SK-N-MC (cell line): ENCODE results near the gene ZNF90.
A peak's percentile ranks its signal among the peaks of the same experiment; 100 is the strongest.
"Not testable (repeated sequence)": the region's sequence is repeated elsewhere in the genome, so short reads cannot be mapped to it uniquely, and the experiment has no call there.

ENCODE experiments used
- DNase-seq: peaks from one replicate; pipeline ENCODE4 v3.0.0-alpha.2; 2011; ENCODE audit warnings: low read depth, low spot score
- H3K27ac ChIP-seq: fragments of 200-600 bp; sonication (generic); 2 replicates; pipeline ENCODE4 v1.5.1; 2016; ENCODE audit warnings: mixed run types
- H3K36me3 ChIP-seq: fragments of 200-600 bp; sonication (generic); 2 replicates; pipeline ENCODE4 v1.6.1; 2017; ENCODE audit warnings: antibody characterized with exemption, low read length, mixed read lengths; ENCODE audit not compliant: insufficient read depth
- H3K4me3 ChIP-seq: fragments of 200-600 bp; sonication (generic); 2 replicates; pipeline ENCODE4 v1.5.1; 2016
- H3K9ac ChIP-seq: fragments of 200-600 bp; sonication (generic); 2 replicates; pipeline ENCODE4 v1.8.0; 2017; ENCODE audit warnings: mixed run types, mixed read lengths; ENCODE audit not compliant: insufficient read length
- H3K9me3 ChIP-seq: fragments of 200-600 bp; sonication (generic); 2 replicates; pipeline ENCODE4 v1.6.1; 2017; ENCODE audit warnings: low read depth, mild to moderate bottlenecking, antibody characterized with exemption, low read length, moderate library complexity, mixed read lengths
- EZH2 ChIP-seq: fragments of 200-600 bp; sonication (generic); IDR thresholded peaks from one replicate; pipeline ENCODE4 v1.6.1; 2017; ENCODE audit warnings: antibody characterized with exemption
- FOXP2 ChIP-seq: optimal IDR thresholded peaks from 2 replicates; pipeline ENCODE3; 2011; ENCODE audit warnings: mild to moderate bottlenecking, moderate library complexity; ENCODE audit not compliant: insufficient read depth; ENCODE audit errors: extremely low read length, control extremely low read depth
- POLR2AphosphoS5 ChIP-seq: IDR thresholded peaks from 2 replicates; pipeline ENCODE4 v1.6.1; 2012; ENCODE audit warnings: mild to moderate bottlenecking, low read depth, low read length, borderline replicate concordance

Gene ZNF90

DNA sequence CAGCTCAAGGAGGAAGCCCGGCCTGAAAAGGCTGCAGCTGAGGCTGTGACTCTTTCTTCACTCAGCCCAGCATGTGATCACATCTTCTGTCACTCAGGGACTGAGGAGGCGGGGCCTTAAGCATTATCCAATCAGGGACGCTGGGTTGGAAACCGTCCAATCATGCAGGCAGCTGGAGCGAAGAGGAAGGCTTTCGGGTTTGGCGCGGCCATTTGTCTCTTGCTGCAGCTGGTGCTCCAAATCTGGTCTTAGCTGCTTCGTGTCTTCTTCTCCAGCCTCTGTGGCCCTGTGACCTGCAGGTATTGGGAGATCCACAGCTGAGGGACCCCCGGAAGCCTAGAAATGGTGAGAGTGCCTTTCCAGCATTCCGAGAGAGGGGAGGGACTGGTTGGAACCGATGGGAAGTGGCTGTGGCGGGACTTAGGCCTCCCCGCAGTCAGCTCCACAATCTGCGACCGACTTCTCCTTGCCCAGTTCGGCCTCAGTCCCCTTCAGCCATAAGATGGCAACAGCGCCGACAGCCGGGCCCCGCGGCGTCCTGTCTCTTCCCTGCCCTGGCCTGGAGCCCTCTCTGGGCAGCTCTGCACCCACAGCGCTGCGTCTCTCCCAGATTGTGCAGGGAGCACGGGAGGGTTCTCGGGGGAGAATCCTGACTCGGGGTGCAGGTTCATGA, at the start of gene ZNF90:
TSS of gene ZNF90 (plus strand) at position 210 of the 673 bp plus-strand sequence. CDS start at position 343, 133 bp downstream.
- no peak for TF ChIP-seq FOXP2
- no peak within 1 kb of the TSS for H3K9ac ChIP-seq
- H3K4me3 ChIP-seq, result no peak within 1 kb of the TSS
- H3K27ac ChIP-seq, result no peak within 1 kb of the TSS
- H3K36me3 ChIP-seq, result no peaks in the 10 kb centered on the region
- no peak for DNase-seq
- H3K9me3 ChIP-seq, result no peaks in the 10 kb centered on the region

GRCh38 chr19:20028611-20029010, 49.2 kb upstream of the ZNF90 start:
- Histone ChIP-seq H3K9ac (no peak overlapping the region), H3K4me3 (no peak overlapping the region), H3K27ac (no peak overlapping the region), H3K9me3 (no peaks in the 10 kb centered on the region), H3K36me3 (no peaks in the 10 kb centered on the region)
- no peak for DNase-seq
- TF ChIP-seq EZH2, result no peak
- no peak for TF ChIP-seq FOXP2

DNA sequence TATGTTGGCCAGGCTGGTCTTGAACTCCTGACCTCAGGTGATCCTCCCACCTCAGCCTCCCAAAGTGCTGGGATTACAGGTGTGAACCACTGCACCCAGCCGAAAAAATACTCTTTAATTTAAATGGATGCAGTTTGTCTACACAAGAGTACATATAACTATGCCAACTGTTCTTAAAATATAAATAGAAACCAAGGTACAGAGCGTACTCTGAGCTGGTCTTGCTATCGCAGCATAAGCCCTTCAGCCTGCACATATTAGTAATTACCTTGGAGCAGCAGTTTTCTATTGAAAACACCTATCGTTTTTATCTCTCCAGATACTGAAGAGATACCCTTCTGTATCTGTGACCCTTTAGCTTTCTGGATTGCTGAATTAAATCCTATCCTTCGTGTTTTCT, 41.9 kb upstream of the ZNF90 start:
- Histone ChIP-seq H3K4me3 (no peak overlapping the region), H3K9me3 (no peaks in the 10 kb centered on the region), H3K36me3 (no peaks in the 10 kb centered on the region), H3K9ac (no peak overlapping the region), H3K27ac (no peak overlapping the region)
- TF ChIP-seq POLR2AphosphoS5 (no peak), FOXP2 (no peak), EZH2 (no peak)
- no peak for DNase-seq

DNA sequence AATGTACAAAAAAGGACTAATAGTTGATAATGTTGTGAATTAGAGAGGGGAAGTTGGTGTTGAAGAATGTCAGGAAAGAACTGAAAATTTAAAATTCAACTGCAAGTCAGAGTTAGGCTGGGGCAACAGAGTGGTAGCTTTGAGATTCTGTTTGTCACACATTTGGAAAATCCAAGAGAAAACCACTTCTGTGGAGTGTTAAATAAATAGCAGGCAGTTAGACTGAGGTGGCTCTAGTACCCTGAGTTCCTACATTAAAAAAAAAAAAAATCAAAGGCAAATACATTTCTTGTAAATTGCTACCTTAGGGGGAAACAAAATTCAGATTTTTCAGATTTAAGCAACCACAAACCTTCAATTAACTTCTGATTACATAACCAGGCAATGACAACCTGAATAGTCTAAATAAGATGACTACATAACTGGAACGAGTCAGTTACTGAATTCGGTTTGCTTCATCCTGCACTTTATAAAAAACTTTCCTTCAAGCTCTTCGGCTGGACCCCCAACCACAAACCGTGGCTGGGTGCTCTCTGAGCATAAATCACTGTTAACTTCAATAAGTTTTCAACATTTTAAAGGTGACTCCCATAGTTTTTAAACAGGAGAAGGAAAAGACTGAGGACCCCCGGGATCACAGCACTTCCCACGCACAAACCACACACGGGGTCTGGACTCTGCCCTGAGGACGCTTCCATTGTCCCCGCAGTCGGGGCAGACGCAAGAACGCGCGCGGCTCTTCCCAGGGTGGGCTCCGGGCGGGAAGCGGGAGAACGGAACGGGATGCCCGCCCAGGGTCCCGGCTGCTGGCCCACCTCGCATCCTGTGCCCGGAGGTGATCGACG, 39.2 kb upstream of the ZNF90 start:
- no peak overlapping the region for H3K27ac ChIP-seq
- H3K36me3 ChIP-seq, result no peaks in the 10 kb centered on the region
- peak overlapping the region; percentile 73 for H3K4me3 ChIP-seq
- H3K9ac ChIP-seq, result no peak overlapping the region
- H3K9me3 ChIP-seq, result no peaks in the 10 kb centered on the region
- TF ChIP-seq POLR2AphosphoS5 (no peak), FOXP2 (no peak), EZH2 (no peak)
- no peak for DNase-seq

- no peak within 1 kb of the TSS for H3K27ac ChIP-seq
- peak; percentile 20 for DNase-seq
These were observed 38.5 kb upstream of the ZNF90 start, which contains the start of gene ZNF682 for GRCh38 chr19:20039203-20039723. Gene ZNF682, minus strand, starts transcription at chr19:20039505. Its CDS starts 160 bp downstream, at chr19:20039345.

DNA sequence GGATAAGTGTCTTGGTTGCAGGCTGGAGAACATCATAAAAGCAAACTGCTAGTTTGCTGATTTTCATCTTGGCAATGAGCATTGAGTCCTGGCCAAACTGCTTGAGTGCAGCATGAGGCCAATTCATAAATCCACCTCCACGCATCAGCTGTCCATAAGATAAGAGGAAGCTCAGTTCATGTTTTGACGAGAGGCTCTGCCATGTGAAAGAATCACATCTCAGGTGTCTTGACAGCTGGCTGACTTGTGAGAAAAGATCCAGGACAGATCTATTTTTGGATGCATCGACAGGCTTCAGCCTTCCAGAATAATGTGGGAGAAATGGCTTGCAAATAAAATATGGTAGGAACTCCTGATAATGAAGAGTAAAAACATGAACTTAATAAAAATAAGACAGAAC, 33.1 kb upstream of the ZNF90 start:
- no peak for DNase-seq
- Histone ChIP-seq H3K9ac (no peak overlapping the region), H3K27ac (no peak overlapping the region), H3K4me3 (no peak overlapping the region), H3K9me3 (no peaks in the 10 kb centered on the region), H3K36me3 (no peaks in the 10 kb centered on the region)
- TF ChIP-seq FOXP2 (no peak), EZH2 (no peak), POLR2AphosphoS5 (no peak)

More at GRCh38 chr19:20039203-20039723, 38.5 kb upstream of the ZNF90 start, which contains the start of gene ZNF682:
- Histone ChIP-seq H3K9me3 (no peaks in the 10 kb centered on the region), H3K9ac (no peak within 1 kb of the TSS), H3K36me3 (no peaks in the 10 kb centered on the region), H3K4me3 (peak within 1 kb of the TSS; percentile 73)
- TF ChIP-seq POLR2AphosphoS5 (no peak), EZH2 (no peak), FOXP2 (no peak)

- H3K4me3 ChIP-seq, DNase-seq, H3K9me3 ChIP-seq, H3K27ac ChIP-seq, H3K36me3 ChIP-seq, H3K9ac ChIP-seq: not testable (repeated sequence)
These were observed 32.1 kb upstream of the ZNF90 start for GRCh38 chr19:20045742-20046141.

DNA sequence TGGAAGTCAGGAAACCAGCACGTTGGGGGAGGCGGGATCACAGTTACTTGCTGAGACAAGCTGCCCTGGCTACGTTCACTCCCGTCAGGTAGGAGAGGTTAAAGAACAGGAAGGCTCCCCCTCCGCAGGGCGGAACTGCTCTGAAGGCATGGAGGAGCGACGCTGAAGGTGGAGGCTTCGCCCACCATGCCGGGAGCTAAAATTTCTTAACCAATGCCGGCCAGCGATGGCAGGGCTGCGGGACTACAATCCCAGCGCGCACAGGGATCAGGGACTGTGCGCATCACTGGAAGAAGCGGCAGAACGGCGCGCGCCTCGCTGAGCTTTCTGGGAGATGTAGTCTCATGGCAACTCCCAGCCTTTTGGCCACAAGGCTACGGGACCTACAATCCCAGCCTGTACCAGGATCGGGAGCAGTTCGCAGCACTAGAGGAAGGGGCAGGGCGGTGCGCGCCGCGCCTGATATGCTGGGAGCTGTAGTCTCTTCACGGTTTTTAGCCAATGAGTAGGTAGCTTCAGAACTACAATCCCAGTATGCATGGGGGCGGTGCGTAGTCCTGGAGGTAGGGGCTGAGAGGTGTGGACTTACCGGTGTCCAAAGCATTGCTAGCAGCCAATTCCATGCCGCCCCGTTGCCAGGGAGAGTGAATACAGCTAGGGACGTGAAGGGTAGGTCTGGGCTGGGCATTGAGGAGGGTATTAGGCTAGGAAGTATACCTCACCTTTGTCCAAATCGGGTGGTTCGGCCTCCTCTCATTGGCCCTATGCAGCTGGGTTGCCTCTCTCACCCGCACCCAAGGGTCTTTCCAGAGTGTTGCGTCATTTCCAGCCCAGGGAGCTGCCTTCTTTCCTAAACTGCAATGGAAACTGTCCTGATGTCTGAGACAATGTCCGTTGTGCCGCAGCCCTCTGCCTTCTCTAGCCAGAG, 25.7 kb upstream of the ZNF90 start:
- Histone ChIP-seq H3K4me3 (peak overlapping the region; percentile 70), H3K27ac (no peak overlapping the region), H3K36me3 (no peaks in the 10 kb centered on the region), H3K9me3 (no peaks in the 10 kb centered on the region), H3K9ac (no peak overlapping the region)
- TF ChIP-seq POLR2AphosphoS5 (no peak), EZH2 (no peak), FOXP2 (no peak)
- peak; percentile 20 for DNase-seq

- H3K9me3 ChIP-seq, H3K36me3 ChIP-seq, H3K4me3 ChIP-seq, H3K9ac ChIP-seq, DNase-seq, H3K27ac ChIP-seq: not testable (repeated sequence)
These were observed 19.1 kb upstream of the ZNF90 start for GRCh38 chr19:20058738-20059137.
